GM21825 (cell line): Measurements from ENCODE around the gene PARD3B.

Experiments
- ATAC-seq: cut with Tn5 transposase; IDR thresholded peaks from one replicate; pipeline ENCODE4 v1.9.1; 2021; ENCODE audit warnings: mild to moderate bottlenecking, moderate library complexity; ENCODE audit not compliant: unreplicated experiment

PARD3B gene

GRCh38 chr2:204693262-204693661, 148.0 kb downstream of the PARD3B start:
- ATAC-seq, result no peak

- no peak for ATAC-seq
Measured at GRCh38 chr2:204695506-204695905, 150.2 kb downstream of the PARD3B start.

GRCh38 chr2:204696124-204696523, 150.8 kb downstream of the PARD3B start:
- no peak for ATAC-seq

GRCh38 chr2:204705243-204705932, 160.1 kb downstream of the PARD3B start:
- no peak for ATAC-seq

GRCh38 chr2:204706939-204707338, 161.7 kb downstream of the PARD3B start:
- ATAC-seq, result no peak

- no peak for ATAC-seq
Measured at GRCh38 chr2:204713211-204713610, 167.9 kb downstream of the PARD3B start.

- ATAC-seq, result no peak
Measured at GRCh38 chr2:204715361-204715760, 170.1 kb downstream of the PARD3B start.

GRCh38 chr2:204717591-204717990, 172.3 kb downstream of the PARD3B start:
- ATAC-seq, result no peak

- ATAC-seq, result no peak
Measured at GRCh38 chr2:204718607-204719006, 173.3 kb downstream of the PARD3B start.

GRCh38 chr2:204720874-204721273, 175.6 kb downstream of the PARD3B start:
- no peak for ATAC-seq

- no peak for ATAC-seq
Measured at GRCh38 chr2:204722207-204722606, 176.9 kb downstream of the PARD3B start.

GRCh38 chr2:204722691-204723090, 177.4 kb downstream of the PARD3B start:
- ATAC-seq, result no peak

- no peak for ATAC-seq
Measured at GRCh38 chr2:204725693-204726360, 180.6 kb downstream of the PARD3B start.

GRCh38 chr2:204726831-204727230, 181.6 kb downstream of the PARD3B start:
- ATAC-seq, result no peak

- ATAC-seq, result no peak
Measured at GRCh38 chr2:204727368-204727767, 182.1 kb downstream of the PARD3B start.

- ATAC-seq, result no peak
Measured at GRCh38 chr2:204730603-204731002, 185.3 kb downstream of the PARD3B start.

- no peak for ATAC-seq
Measured at GRCh38 chr2:204732019-204732418, 186.7 kb downstream of the PARD3B start.

- no peak for ATAC-seq
Measured at GRCh38 chr2:204737296-204737695, 192.0 kb downstream of the PARD3B start.

- ATAC-seq, result no peak
Measured at GRCh38 chr2:204738721-204739120, 193.4 kb downstream of the PARD3B start.

GRCh38 chr2:204743393-204743960, 198.2 kb downstream of the PARD3B start:
- no peak for ATAC-seq

GRCh38 chr2:204744506-204744905, 199.2 kb downstream of the PARD3B start:
- ATAC-seq, result no peak

GRCh38 chr2:204748286-204748685, 203.0 kb downstream of the PARD3B start:
- ATAC-seq, result no peak
